H1 (cell line): Measurements from ENCODE around the gene TCIRG1.

Source experiments
- BRCA1 ChIP-seq: IDR thresholded peaks from 2 replicates; pipeline ENCODE4 v1.6.1; 2012; ENCODE audit warnings: low read depth, low read length, improper control_type of control experiment
- CEBPB ChIP-seq: IDR thresholded peaks from 2 replicates; pipeline ENCODE4 v1.6.1; 2012; ENCODE audit warnings: low read depth, low read length
- CTCF ChIP-seq, 3 experiments: IDR thresholded peaks; 1 replicate in 2 of 3; 2 replicates in 1 of 3; pipeline versions ENCODE4 v1.5.1 to v1.6.1; 2011; ENCODE audit warnings: low read length in 3 of 3, mild to moderate bottlenecking in 3 of 3, inconsistent platforms in 2 of 3, low read depth in 1 of 3, moderate library complexity in 1 of 3; ENCODE audit not compliant: insufficient read depth in 1 of 3; ENCODE audit errors: control extremely low read depth in 1 of 3
- EZH2 ChIP-seq: fragments of 200-600 bp; sonication (generic); IDR thresholded peaks from 2 replicates; pipeline ENCODE4 v1.7.1; 2012; ENCODE audit warnings: low read depth, mild to moderate bottlenecking, moderate library complexity, low read length, inconsistent platforms; ENCODE audit not compliant: severe bottlenecking
- GTF2F1 ChIP-seq: IDR thresholded peaks from 2 replicates; pipeline ENCODE4 v1.6.1; 2012; ENCODE audit warnings: low read depth, low read length, improper control_type of control experiment, borderline replicate concordance
- HDAC2 ChIP-seq, 2 experiments: fragments of 300-600 bp in 1 of 2; sonication (generic) in 1 of 2; IDR thresholded peaks; 2 replicates each; pipeline ENCODE4 v1.6.1; 2011 to 2012; ENCODE audit warnings: low read depth in 2 of 2, low read length in 2 of 2, mild to moderate bottlenecking in 2 of 2, moderate library complexity in 2 of 2, borderline replicate concordance in 1 of 2, inconsistent platforms in 1 of 2
- PHF8 ChIP-seq: fragments of 200-600 bp; sonication (generic); conservative IDR thresholded peaks from 2 replicates; pipeline ENCODE4 v1.7.1; 2012; ENCODE audit warnings: low read depth, mild to moderate bottlenecking, inconsistent platforms, low read length, moderate library complexity
- POLR2A ChIP-seq, 2 experiments: IDR thresholded peaks; 1 replicate in 1 of 2; 2 replicates in 1 of 2; pipeline ENCODE4 v1.6.1; 2011; ENCODE audit warnings: low read depth in 2 of 2, low read length in 2 of 2, mild to moderate bottlenecking in 2 of 2; ENCODE audit errors: control extremely low read depth in 1 of 2
- POLR2AphosphoS5 ChIP-seq: IDR thresholded peaks from 2 replicates; pipeline ENCODE4 v1.6.1; 2011; ENCODE audit warnings: low read depth, low read length
- SAP30 ChIP-seq: fragments of 300-600 bp; sonication (generic); IDR thresholded peaks from 2 replicates; pipeline ENCODE4 v1.7.1; 2012; ENCODE audit warnings: low read length, moderate library complexity, mild to moderate bottlenecking, inconsistent platforms; ENCODE audit not compliant: insufficient read depth, insufficient replicate concordance
- SIRT6 ChIP-seq: IDR thresholded peaks from one replicate; pipeline ENCODE4 v1.7.1; 2012; ENCODE audit warnings: low read length, inconsistent platforms
- SP1 ChIP-seq: IDR thresholded peaks from 2 replicates; pipeline ENCODE4 v1.6.1; 2011; ENCODE audit warnings: low read depth, low read length
- SP2 ChIP-seq: IDR thresholded peaks from 2 replicates; pipeline ENCODE4 v1.6.1; 2012; ENCODE audit warnings: mild to moderate bottlenecking, low read length, inconsistent platforms
- YY1 ChIP-seq: IDR thresholded peaks from 2 replicates; pipeline ENCODE4 v1.6.1; 2011; ENCODE audit warnings: low read depth, mild to moderate bottlenecking, low read length

GRCh38 chr11:68053981-68054812, 15.4 kb downstream of the TCIRG1 start:
- TF ChIP-seq CTCF (IDR thresholded peaks at IDR 0.05; ENCODE audit: control extremely low read depth in 1 of 3, insufficient read depth in 1 of 3, low read depth in 1 of 3, low read length in 3 of 3) (no peak), BRCA1 (no peak), SAP30 (no peak), SIRT6 (no peak), HDAC2 (IDR thresholded peaks at IDR 0.05; ENCODE audit: borderline replicate concordance in 1 of 2, low read depth in 2 of 2, low read length in 2 of 2) (no peak), EZH2 (no peak), CEBPB (no peak), SP2 (no peak), PHF8 (no peak), SP1 (no peak), POLR2AphosphoS5 (peak; percentile 67; the same call in 1 of the 2 replicates), POLR2A (IDR thresholded peaks at IDR 0.05; ENCODE audit: control extremely low read depth in 1 of 2, low read depth in 2 of 2, low read length in 2 of 2) (peak in 1 of 2 experiments; percentile 61), YY1 (no peak), GTF2F1 (no peak)
